ENCODE data around the gene CBS.
A peak's percentile ranks its signal among the peaks of the same experiment; 100 is the strongest.
"Not testable (repeated sequence)": the region's sequence is repeated elsewhere in the genome, so short reads cannot be mapped to it uniquely, and the experiment has no call there.

Gene CBS

GRCh38 chr21:43075170-43076022 is at the start of gene CBS:
TSS of gene CBS (minus strand) at chr21:43075835. CDS start at chr21:43072193, 3,642 bp downstream.
- not testable (repeated sequence) for DNase-seq; H3K27ac ChIP-seq; H3K36me3 ChIP-seq; H3K9me3 ChIP-seq (ENCODE audit: severe bottlenecking); H3K27me3 ChIP-seq (ENCODE audit: insufficient read depth, low read depth, severe bottlenecking)
- peak within 1 kb of the TSS; percentile 21; the same call in 1 of the 2 replicates for H3K4me3 ChIP-seq (ENCODE audit: low read depth, low read length)

- H3K27me3 ChIP-seq (ENCODE audit: insufficient read depth, low read depth, severe bottlenecking); DNase-seq; H3K9me3 ChIP-seq (ENCODE audit: severe bottlenecking); H3K36me3 ChIP-seq; H3K27ac ChIP-seq; H3K4me3 ChIP-seq (ENCODE audit: low read depth, low read length): not testable (repeated sequence)
Measured at GRCh38 chr21:43115956-43116355, 40.3 kb upstream of the CBS start.

GRCh38 chr21:43114483-43114882 is 38.8 kb upstream of the CBS start:
- H3K27ac ChIP-seq; H3K27me3 ChIP-seq (ENCODE audit: insufficient read depth, low read depth, severe bottlenecking); H3K9me3 ChIP-seq (ENCODE audit: severe bottlenecking); H3K4me3 ChIP-seq (ENCODE audit: low read depth, low read length); DNase-seq; H3K36me3 ChIP-seq: not testable (repeated sequence)

GRCh38 chr21:43109006-43109405 is 33.4 kb upstream of the CBS start:
- H3K27me3 ChIP-seq (ENCODE audit: insufficient read depth, low read depth, severe bottlenecking); H3K36me3 ChIP-seq; H3K27ac ChIP-seq; H3K4me3 ChIP-seq (ENCODE audit: low read depth, low read length); H3K9me3 ChIP-seq (ENCODE audit: severe bottlenecking); DNase-seq: not testable (repeated sequence)

GRCh38 chr21:43108177-43108576 is 32.5 kb upstream of the CBS start:
- H3K4me3 ChIP-seq (ENCODE audit: low read depth, low read length); H3K36me3 ChIP-seq; H3K27ac ChIP-seq; H3K9me3 ChIP-seq (ENCODE audit: severe bottlenecking); DNase-seq; H3K27me3 ChIP-seq (ENCODE audit: insufficient read depth, low read depth, severe bottlenecking): not testable (repeated sequence)

- H3K27ac ChIP-seq; DNase-seq; H3K27me3 ChIP-seq (ENCODE audit: insufficient read depth, low read depth, severe bottlenecking); H3K4me3 ChIP-seq (ENCODE audit: low read depth, low read length); H3K9me3 ChIP-seq (ENCODE audit: severe bottlenecking); H3K36me3 ChIP-seq: not testable (repeated sequence)
Measured at GRCh38 chr21:43107794-43108137, 32.1 kb upstream of the CBS start.

- Histone ChIP-seq H3K27ac (peak within 1 kb of the TSS; percentile 92), H3K4me3 (ENCODE audit: low read depth, low read length) (peak within 1 kb of the TSS; percentile 65)
- DNase-seq, result peak; percentile 81
- H3K9me3 ChIP-seq (ENCODE audit: severe bottlenecking); H3K27me3 ChIP-seq (ENCODE audit: insufficient read depth, low read depth, severe bottlenecking); H3K36me3 ChIP-seq: not testable (repeated sequence)
Measured at GRCh38 chr21:43106965-43107793, 31.5 kb upstream of the CBS start, which contains the start of gene U2AF1. TSS of gene U2AF1 (minus strand) at chr21:43107570. CDS start at chr21:43107494, 76 bp downstream.

- H3K4me3 ChIP-seq (ENCODE audit: low read depth, low read length); H3K27ac ChIP-seq; H3K27me3 ChIP-seq (ENCODE audit: insufficient read depth, low read depth, severe bottlenecking); H3K9me3 ChIP-seq (ENCODE audit: severe bottlenecking); DNase-seq; H3K36me3 ChIP-seq: not testable (repeated sequence)
Measured at GRCh38 chr21:43104642-43105041, 29.0 kb upstream of the CBS start.

- not testable (repeated sequence) for H3K4me3 ChIP-seq (ENCODE audit: low read depth, low read length); H3K9me3 ChIP-seq (ENCODE audit: severe bottlenecking); H3K27ac ChIP-seq; DNase-seq; H3K27me3 ChIP-seq (ENCODE audit: insufficient read depth, low read depth, severe bottlenecking); H3K36me3 ChIP-seq
Measured at GRCh38 chr21:43102281-43102680, 26.6 kb upstream of the CBS start.

- not testable (repeated sequence) for H3K36me3 ChIP-seq; DNase-seq; H3K4me3 ChIP-seq (ENCODE audit: low read depth, low read length); H3K27me3 ChIP-seq (ENCODE audit: insufficient read depth, low read depth, severe bottlenecking); H3K27ac ChIP-seq; H3K9me3 ChIP-seq (ENCODE audit: severe bottlenecking)
Measured at GRCh38 chr21:43101676-43102075, 26.0 kb upstream of the CBS start.

GRCh38 chr21:43101000-43101399 is 25.4 kb upstream of the CBS start:
- H3K27me3 ChIP-seq (ENCODE audit: insufficient read depth, low read depth, severe bottlenecking); H3K4me3 ChIP-seq (ENCODE audit: low read depth, low read length); H3K36me3 ChIP-seq; DNase-seq; H3K27ac ChIP-seq; H3K9me3 ChIP-seq (ENCODE audit: severe bottlenecking): not testable (repeated sequence)

GRCh38 chr21:43091979-43092614 is 16.5 kb upstream of the CBS start:
- DNase-seq; H3K9me3 ChIP-seq (ENCODE audit: severe bottlenecking); H3K27ac ChIP-seq; H3K27me3 ChIP-seq (ENCODE audit: insufficient read depth, low read depth, severe bottlenecking); H3K4me3 ChIP-seq (ENCODE audit: low read depth, low read length); H3K36me3 ChIP-seq: not testable (repeated sequence)

- DNase-seq, result peak; percentile 3
- not testable (repeated sequence) for H3K4me3 ChIP-seq (ENCODE audit: low read depth, low read length); H3K27me3 ChIP-seq (ENCODE audit: insufficient read depth, low read depth, severe bottlenecking); H3K27ac ChIP-seq; H3K36me3 ChIP-seq; H3K9me3 ChIP-seq (ENCODE audit: severe bottlenecking)
Measured at GRCh38 chr21:43090947-43091346, 15.3 kb upstream of the CBS start.

- not testable (repeated sequence) for H3K4me3 ChIP-seq (ENCODE audit: low read depth, low read length); H3K27me3 ChIP-seq (ENCODE audit: insufficient read depth, low read depth, severe bottlenecking); H3K27ac ChIP-seq; H3K36me3 ChIP-seq; DNase-seq; H3K9me3 ChIP-seq (ENCODE audit: severe bottlenecking)
Measured at GRCh38 chr21:43089463-43089862, 13.8 kb upstream of the CBS start.

Measured in WERI-Rb-1 (cell line).